ENCODE measurements around the gene FAT1. TPM values are rescaled to one million over a fixed set of nuclear protein-coding genes. Genes with fewer than 3 reads are reported as not detected.

FAT1 gene
- total and polyA plus RNA-seq, 7 donors: 12.6 to 146 (median 93.1) TPM

- H3K4me1 ChIP-seq: peaks cover 0 to 51% (median 44%) of the 10 kb centered on the region in 4 donors
- H3K36me3 ChIP-seq: peaks cover 0 to 26% (median 14%) of the 10 kb centered on the region in 4 donors
- WGBS, 2 donors: 74 to 85% methylated on average over 9 of the region's 9 CpGs
- peak; percentile 89 for DNase-seq
- intact Hi-C loops (cut with DNase I): loop anchor here (1.0 kb wide), 1 partner anchor 31 kb away; no protein-coding TSS in a partner anchor
- peak overlapping the region in 1 of 4 donors; percentile 1 for H3K4me3 ChIP-seq
- no peaks in the 10 kb centered on the region for H3K9me3 ChIP-seq
- no peaks in the 10 kb centered on the region for H3K27me3 ChIP-seq
- TF ChIP-seq EP300 (IDR thresholded peaks at IDR 0.05) (peak; percentile 13 to 90 (median 76)), POLR2AphosphoS5 (IDR thresholded peaks at IDR 0.05) (peak; percentile 72 to 87 (median 81)), POLR2A (IDR thresholded peaks at IDR 0.05) (no peak)
- H3K27ac ChIP-seq: peak overlapping the region; percentile 37 to 78 (median 64)
These were observed 14.1 kb downstream of the FAT1 start for GRCh38 chr4:186709517-186709916.

- Histone ChIP-seq H3K9me3 (no peaks in the 10 kb centered on the region), H3K4me3 (no peak overlapping the region), H3K36me3 (peaks cover 0 to 26% (median 14%) of the 10 kb centered on the region in 4 donors), H3K27me3 (no peaks in the 10 kb centered on the region), H3K27ac (peak overlapping the region in 3 of 4 donors; percentile 56 to 78 (median 73)), H3K4me1 (peaks cover 0 to 55% (median 48%) of the 10 kb centered on the region in 4 donors)
- intact Hi-C loops (cut with DNase I): no loop called here
- no peak for DNase-seq
- TF ChIP-seq POLR2A (IDR thresholded peaks at IDR 0.05) (no peak), CTCF (IDR thresholded peaks at IDR 0.05) (no peak), EP300 (IDR thresholded peaks at IDR 0.05) (no peak), POLR2AphosphoS5 (IDR thresholded peaks at IDR 0.05) (no peak)
- WGBS, 2 donors: 20 to 63% methylated on average over 6 of the region's 6 CpGs
These were observed 15.1 kb downstream of the FAT1 start for GRCh38 chr4:186708554-186708953.

- Histone ChIP-seq H3K4me3 (no peak overlapping the region), H3K4me1 (peaks cover 0 to 61% (median 53%) of the 10 kb centered on the region in 4 donors), H3K27ac (peak overlapping the region in 2 of 4 donors; percentile 73 to 78), H3K9me3 (no peaks in the 10 kb centered on the region), H3K27me3 (no peaks in the 10 kb centered on the region), H3K36me3 (peaks cover 0 to 26% (median 14%) of the 10 kb centered on the region in 4 donors)
- intact Hi-C loops (cut with DNase I): no loop called here
- DNase-seq: no peak
- TF ChIP-seq CTCF (IDR thresholded peaks at IDR 0.05) (no peak), EP300 (IDR thresholded peaks at IDR 0.05) (no peak), POLR2AphosphoS5 (IDR thresholded peaks at IDR 0.05) (no peak), POLR2A (IDR thresholded peaks at IDR 0.05) (no peak)
- WGBS, 2 donors: 18 to 68% methylated on average over 16 of the region's 16 CpGs
These were observed 15.7 kb downstream of the FAT1 start for GRCh38 chr4:186707996-186708395.

- H3K4me1 ChIP-seq: peaks cover 0 to 65% (median 58%) of the 10 kb centered on the region in 4 donors
- peak overlapping the region in 1 of 4 donors; percentile 3 for H3K27ac ChIP-seq
- DNase-seq: no peak
- TF ChIP-seq POLR2AphosphoS5 (IDR thresholded peaks at IDR 0.05): no peak
- no peak for TF ChIP-seq EP300 (IDR thresholded peaks at IDR 0.05)
- no peak for TF ChIP-seq CTCF (IDR thresholded peaks at IDR 0.05)
- TF ChIP-seq POLR2A (IDR thresholded peaks at IDR 0.05): no peak
- no peaks in the 10 kb centered on the region for H3K9me3 ChIP-seq
- intact Hi-C loops (cut with DNase I): no loop called here
- WGBS, 2 donors: 26 to 78% methylated on average over 6 of the region's 6 CpGs
- no peaks in the 10 kb centered on the region for H3K27me3 ChIP-seq
- H3K36me3 ChIP-seq: peaks cover 0 to 26% (median 14%) of the 10 kb centered on the region in 4 donors
- H3K4me3 ChIP-seq: no peak overlapping the region
These were observed 16.1 kb downstream of the FAT1 start for GRCh38 chr4:186707574-186707973.

- no peak for DNase-seq
- 11 to 47% methylated on average over 4 of the region's 4 CpGs for WGBS, 2 donors
- Histone ChIP-seq H3K4me3 (peak overlapping the region in 1 of 4 donors; percentile 2), H3K36me3 (peaks cover 0 to 26% (median 14%) of the 10 kb centered on the region in 4 donors), H3K4me1 (peaks cover 0 to 78% (median 67%) of the 10 kb centered on the region in 4 donors), H3K27me3 (no peaks in the 10 kb centered on the region), H3K9me3 (no peaks in the 10 kb centered on the region), H3K27ac (peak overlapping the region; percentile 72 to 85 (median 75))
- intact Hi-C loops (cut with DNase I): no loop called here
- TF ChIP-seq CTCF (IDR thresholded peaks at IDR 0.05) (no peak), POLR2AphosphoS5 (IDR thresholded peaks at IDR 0.05) (peak in 2 of 4 donors; percentile 7 to 27)
These were observed 19.6 kb downstream of the FAT1 start for GRCh38 chr4:186704057-186704456.

All from sigmoid colon (tissue), 7 donors.